ENCODE measurements around the gene ACAD8.

The ACAD8 gene

DNA sequence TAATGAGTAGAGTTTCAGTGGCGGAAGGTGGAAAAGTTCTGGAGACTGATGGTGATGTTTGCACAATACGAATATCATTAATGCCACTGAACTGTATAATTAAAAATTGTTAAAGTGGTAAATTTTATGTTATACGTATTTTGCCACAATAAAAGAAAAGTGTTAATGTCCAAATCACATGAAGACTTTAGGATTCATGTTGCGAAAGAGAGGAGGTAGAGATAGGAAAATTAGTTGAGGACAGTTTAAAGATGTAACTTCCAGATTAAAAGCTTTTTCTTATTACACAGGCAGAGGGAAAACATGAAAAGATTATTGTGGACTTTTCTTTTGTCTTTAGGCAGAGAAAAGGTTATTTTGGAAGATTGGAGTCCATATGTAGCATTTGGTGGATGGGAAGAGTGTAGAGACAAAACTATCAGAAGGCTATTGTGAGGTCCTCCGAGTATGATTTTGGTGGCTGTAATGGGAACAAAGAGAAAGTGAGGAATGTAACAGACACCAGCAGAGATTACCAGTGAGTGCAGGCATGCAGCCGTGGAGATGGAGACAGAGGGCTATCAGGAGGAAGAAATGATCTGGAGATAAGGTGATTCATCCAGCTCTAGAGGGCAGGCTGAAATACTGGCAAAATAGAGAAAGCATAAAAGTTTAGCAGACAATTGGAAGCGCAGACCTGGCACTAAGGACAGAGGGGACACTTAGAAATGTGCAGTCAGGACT, 16.4 kb upstream of the ACAD8 start:
- no peak overlapping the region for H3K4me3 ChIP-seq (ENCODE audit: low read depth, low read length)
- DNase-seq (ENCODE audit: low read depth): no peak
- TF ChIP-seq MYC (IDR thresholded peaks at IDR 0.05; ENCODE audit: low read depth, low read length) (no peak), POLR2A (IDR thresholded peaks at IDR 0.05; ENCODE audit: extremely low read depth, insufficient read length) (no peak)
- TF ChIP-seq, protein P1, sequence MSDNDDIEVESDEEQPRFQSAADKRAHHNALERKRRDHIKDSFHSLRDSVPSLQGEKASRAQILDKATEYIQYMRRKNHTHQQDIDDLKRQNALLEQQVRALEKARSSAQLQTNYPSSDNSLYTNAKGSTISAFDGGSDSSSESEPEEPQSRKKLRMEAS (IDR thresholded peaks at IDR 0.05; ENCODE audit: low read depth, low read length): no peak
- TF ChIP-seq, protein P2, sequence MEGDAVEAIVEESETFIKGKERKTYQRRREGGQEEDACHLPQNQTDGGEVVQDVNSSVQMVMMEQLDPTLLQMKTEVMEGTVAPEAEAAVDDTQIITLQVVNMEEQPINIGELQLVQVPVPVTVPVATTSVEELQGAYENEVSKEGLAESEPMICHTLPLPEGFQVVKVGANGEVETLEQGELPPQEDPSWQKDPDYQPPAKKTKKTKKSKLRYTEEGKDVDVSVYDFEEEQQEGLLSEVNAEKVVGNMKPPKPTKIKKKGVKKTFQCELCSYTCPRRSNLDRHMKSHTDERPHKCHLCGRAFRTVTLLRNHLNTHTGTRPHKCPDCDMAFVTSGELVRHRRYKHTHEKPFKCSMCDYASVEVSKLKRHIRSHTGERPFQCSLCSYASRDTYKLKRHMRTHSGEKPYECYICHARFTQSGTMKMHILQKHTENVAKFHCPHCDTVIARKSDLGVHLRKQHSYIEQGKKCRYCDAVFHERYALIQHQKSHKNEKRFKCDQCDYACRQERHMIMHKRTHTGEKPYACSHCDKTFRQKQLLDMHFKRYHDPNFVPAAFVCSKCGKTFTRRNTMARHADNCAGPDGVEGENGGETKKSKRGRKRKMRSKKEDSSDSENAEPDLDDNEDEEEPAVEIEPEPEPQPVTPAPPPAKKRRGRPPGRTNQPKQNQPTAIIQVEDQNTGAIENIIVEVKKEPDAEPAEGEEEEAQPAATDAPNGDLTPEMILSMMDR (IDR thresholded peaks at IDR 0.05; ENCODE audit: low read depth, low read length): no peak

DNA sequence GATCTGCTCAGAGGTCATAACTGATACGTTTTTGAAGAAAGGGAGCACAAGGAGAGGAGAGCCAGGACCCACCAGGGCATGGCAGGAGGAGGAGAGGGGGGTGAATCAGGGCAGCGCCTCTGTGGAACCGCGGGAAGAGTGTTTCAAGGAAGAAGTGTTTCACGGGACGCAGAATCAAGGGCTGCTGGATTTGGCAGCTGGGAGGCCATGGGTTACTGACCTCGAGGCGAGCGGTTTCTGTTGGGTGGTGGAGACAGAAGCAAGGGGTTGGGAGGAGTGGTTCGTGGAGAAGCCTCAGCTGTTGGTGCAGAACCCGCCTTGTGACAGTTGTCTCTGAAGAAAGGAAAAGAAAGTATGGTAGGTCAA, 15.8 kb upstream of the ACAD8 start:
- no peak overlapping the region for H3K4me3 ChIP-seq (ENCODE audit: low read depth, low read length)
- DNase-seq (ENCODE audit: low read depth): no peak

DNA sequence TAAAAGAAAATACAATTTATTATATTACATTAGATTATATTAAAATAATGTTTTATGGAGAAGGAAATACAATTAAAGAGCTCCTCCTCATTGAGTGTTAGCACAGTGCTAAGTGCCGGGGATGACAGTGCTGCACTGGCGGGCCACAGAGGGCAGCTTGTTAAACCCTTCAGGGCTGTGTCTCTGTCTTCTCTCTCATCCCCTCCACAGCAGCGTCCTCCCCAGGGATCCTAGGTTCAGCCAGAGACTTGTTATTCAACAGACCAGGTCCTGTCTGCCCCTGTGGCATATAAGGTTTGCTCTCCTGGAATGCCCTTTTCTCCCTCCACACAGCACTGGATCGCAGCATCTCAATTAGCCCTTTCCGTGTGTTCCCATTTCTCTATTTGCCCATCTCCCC, 14.4 kb upstream of the ACAD8 start:
- no peak for DNase-seq (ENCODE audit: low read depth)
- H3K4me3 ChIP-seq (ENCODE audit: low read depth, low read length): no peak overlapping the region
- TF ChIP-seq, protein P2 (IDR thresholded peaks at IDR 0.05; ENCODE audit: low read depth, low read length): no peak

More for the DNA sequence above, 15.8 kb upstream of the ACAD8 start:
- TF ChIP-seq, protein P1 (IDR thresholded peaks at IDR 0.05; ENCODE audit: low read depth, low read length): no peak
- TF ChIP-seq, protein P2 (IDR thresholded peaks at IDR 0.05; ENCODE audit: low read depth, low read length): no peak

DNA sequence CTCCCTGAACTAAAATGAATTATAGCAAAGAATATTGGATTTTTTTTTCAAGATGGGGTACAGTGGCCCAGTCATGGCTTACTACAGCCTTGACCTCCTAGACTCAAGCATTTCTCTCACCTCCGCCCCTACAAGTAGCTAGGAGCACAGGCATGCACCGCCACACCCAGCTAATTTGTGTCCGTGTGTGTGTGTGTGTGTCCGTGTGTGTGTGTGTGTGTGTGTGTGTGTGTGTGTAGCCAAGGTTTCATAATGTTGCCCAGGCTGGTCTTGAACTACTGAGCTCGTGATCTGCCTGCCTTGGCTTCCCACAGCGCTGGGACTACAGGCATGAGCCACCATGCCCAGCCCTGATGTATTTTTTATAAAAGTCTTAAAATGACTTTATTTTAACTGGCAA, 12.8 kb upstream of the ACAD8 start:
- H3K4me3 ChIP-seq (ENCODE audit: low read depth, low read length): no peak overlapping the region
- no peak for DNase-seq (ENCODE audit: low read depth)
- TF ChIP-seq, protein P2 (IDR thresholded peaks at IDR 0.05; ENCODE audit: low read depth, low read length): no peak
- TF ChIP-seq POLR2A (IDR thresholded peaks at IDR 0.05; ENCODE audit: extremely low read depth, insufficient read length) (no peak), MYC (IDR thresholded peaks at IDR 0.05; ENCODE audit: low read depth, low read length) (no peak)
- TF ChIP-seq, protein P1 (IDR thresholded peaks at IDR 0.05; ENCODE audit: low read depth, low read length): no peak

DNA sequence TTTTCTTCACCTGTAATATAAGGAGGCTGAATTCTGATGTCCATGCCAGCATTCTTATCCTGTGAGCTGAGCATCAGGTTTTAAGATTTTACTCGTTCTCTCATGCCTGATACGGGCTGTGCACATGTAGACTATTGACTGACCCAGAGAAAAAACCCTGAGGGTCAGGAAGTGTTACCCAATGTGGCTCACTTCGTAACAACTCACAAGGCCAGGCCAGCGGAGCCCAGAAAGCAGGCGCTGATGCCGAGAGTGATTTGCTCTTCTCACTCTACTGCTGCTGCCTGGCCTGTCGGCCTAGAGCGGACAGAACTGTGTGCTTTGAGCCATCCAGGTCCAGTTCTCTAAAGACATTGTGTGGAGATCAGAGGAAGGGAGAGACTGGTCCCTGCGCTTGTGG, 11.0 kb upstream of the ACAD8 start:
- TF ChIP-seq, protein P2 (IDR thresholded peaks at IDR 0.05; ENCODE audit: low read depth, low read length): no peak
- TF ChIP-seq MYC (IDR thresholded peaks at IDR 0.05; ENCODE audit: low read depth, low read length) (no peak), POLR2A (IDR thresholded peaks at IDR 0.05; ENCODE audit: extremely low read depth, insufficient read length) (no peak)
- TF ChIP-seq, protein P1 (IDR thresholded peaks at IDR 0.05; ENCODE audit: low read depth, low read length): no peak

DNA sequence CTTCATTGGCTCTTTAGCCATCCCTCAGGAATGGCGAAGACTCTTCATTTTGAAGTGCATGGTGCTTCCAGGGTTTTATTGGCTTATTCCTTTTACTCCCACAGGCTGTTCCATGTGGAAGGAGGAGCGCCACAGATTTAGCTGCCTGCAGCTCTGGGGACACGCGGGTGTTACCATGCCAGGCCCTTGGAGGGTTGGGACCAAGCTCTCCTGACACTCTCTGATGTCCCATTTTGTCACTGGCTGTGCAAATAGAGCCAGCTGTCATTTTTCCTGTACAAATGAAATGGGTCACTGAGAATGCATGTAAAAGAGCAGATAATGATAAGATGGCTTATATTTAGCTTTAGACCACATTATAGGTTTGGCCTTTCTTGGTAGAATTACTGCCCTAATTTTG, 9.5 kb upstream of the ACAD8 start:
- H3K4me3 ChIP-seq (ENCODE audit: low read depth, low read length): no peak overlapping the region
- TF ChIP-seq MYC (IDR thresholded peaks at IDR 0.05; ENCODE audit: low read depth, low read length): no peak
- DNase-seq (ENCODE audit: low read depth): no peak

More for the DNA sequence above, 11.0 kb upstream of the ACAD8 start:
- no peak overlapping the region for H3K4me3 ChIP-seq (ENCODE audit: low read depth, low read length)
- no peak for DNase-seq (ENCODE audit: low read depth)

All from NB4 (cell line).